Measurements from ENCODE around the gene FKBP4.

FKBP4 gene

DNA sequence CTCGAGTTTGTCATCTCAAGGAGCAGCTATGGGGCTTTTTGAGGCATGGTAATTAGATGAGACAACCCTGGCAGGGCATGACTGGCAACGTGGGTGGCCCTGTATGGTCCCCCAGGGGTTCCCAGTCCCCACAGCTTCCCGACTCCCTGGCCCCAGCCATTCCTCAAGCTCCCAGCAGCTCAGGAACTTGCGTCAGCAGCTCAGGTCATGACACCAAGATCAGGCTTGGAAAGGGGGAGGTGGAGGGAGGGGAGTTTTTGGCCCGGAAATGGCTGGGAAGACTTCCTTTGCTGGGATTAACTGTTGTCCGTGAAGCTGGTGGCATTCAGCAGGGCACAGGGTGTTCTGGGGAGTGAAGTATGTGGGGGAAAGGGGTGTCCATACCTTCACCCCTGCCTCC, 50.5 kb downstream of the FKBP4 start:
- no peak overlapping the region for H3K27ac ChIP-seq
- TF ChIP-seq, protein P1, sequence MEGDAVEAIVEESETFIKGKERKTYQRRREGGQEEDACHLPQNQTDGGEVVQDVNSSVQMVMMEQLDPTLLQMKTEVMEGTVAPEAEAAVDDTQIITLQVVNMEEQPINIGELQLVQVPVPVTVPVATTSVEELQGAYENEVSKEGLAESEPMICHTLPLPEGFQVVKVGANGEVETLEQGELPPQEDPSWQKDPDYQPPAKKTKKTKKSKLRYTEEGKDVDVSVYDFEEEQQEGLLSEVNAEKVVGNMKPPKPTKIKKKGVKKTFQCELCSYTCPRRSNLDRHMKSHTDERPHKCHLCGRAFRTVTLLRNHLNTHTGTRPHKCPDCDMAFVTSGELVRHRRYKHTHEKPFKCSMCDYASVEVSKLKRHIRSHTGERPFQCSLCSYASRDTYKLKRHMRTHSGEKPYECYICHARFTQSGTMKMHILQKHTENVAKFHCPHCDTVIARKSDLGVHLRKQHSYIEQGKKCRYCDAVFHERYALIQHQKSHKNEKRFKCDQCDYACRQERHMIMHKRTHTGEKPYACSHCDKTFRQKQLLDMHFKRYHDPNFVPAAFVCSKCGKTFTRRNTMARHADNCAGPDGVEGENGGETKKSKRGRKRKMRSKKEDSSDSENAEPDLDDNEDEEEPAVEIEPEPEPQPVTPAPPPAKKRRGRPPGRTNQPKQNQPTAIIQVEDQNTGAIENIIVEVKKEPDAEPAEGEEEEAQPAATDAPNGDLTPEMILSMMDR (IDR thresholded peaks at IDR 0.05), result no peak
- no peak for TF ChIP-seq ZFX (IDR thresholded peaks at IDR 0.05; ENCODE audit: borderline replicate concordance)

DNA sequence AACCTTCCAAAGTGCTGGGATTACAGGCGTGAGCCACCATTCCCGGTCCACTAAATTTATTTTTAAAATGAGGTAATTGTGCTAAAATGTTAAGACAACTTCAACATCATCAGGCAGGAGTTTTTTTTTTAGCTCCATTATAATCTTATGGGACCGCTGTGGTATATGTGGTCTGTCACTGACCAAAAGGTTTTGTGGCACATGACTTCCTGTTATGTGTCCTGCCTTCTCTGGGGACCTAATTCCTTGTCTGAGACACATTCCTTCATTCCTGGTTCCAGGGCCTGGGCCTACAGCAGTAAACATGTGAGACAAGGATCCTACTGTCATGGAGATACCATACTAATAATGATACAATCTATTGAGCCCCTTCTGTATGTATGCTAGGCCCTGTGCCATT, 57.2 kb downstream of the FKBP4 start:
- TF ChIP-seq ZFX (IDR thresholded peaks at IDR 0.05; ENCODE audit: borderline replicate concordance), result no peak
- TF ChIP-seq, protein P1 (IDR thresholded peaks at IDR 0.05), result no peak

DNA sequence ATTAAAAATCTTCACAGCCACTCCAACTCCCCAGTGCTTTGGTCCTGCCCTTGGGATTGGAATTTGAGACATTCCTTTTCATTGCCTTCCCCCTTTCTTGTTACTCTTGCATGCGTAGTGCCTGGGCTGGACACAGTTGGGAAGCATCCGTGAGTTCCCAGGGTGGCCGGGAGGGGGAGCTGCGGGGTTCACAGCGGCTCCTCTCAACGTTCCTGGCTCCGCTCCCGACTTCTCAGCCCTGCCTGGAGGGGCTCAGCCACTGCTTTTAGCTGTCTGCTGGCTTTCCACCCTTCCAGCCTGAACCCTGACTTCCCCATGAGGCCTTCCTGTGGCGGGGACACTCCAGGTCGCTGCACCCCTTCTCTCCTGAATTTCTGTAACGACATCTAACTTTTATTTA, 58.9 kb downstream of the FKBP4 start:
- no peak overlapping the region for H3K27ac ChIP-seq
- TF ChIP-seq, protein P1 (IDR thresholded peaks at IDR 0.05), result peak; percentile 97
- no peak for TF ChIP-seq ZFX (IDR thresholded peaks at IDR 0.05; ENCODE audit: borderline replicate concordance)

More for the DNA sequence above, 57.2 kb downstream of the FKBP4 start:
- H3K27ac ChIP-seq, result no peak overlapping the region

Measured in 22Rv1 (cell line).